ENCODE results near the gene RNF181.
"Not testable (repeated sequence)": the region's sequence is repeated elsewhere in the genome, so short reads cannot be mapped to it uniquely, and the experiment has no call there.

The RNF181 gene

GRCh38 chr2:85596486-85597143 is 1.1 kb downstream of the RNF181 start:
- no peak for DNase-seq

GRCh38 chr2:85597241-85597640 is 1.7 kb downstream of the RNF181 start:
- DNase-seq: no peak

- DNase-seq: no peak
Measured at GRCh38 chr2:85598594-85599340, 3.2 kb downstream of the RNF181 start.

- no peak for DNase-seq
Measured at GRCh38 chr2:85599468-85600234, 4.1 kb downstream of the RNF181 start.

- no peak for DNase-seq
Measured at GRCh38 chr2:85600235-85600575, 4.7 kb downstream of the RNF181 start.

GRCh38 chr2:85600951-85601770 is 5.6 kb downstream of the RNF181 start:
- no peak for DNase-seq

GRCh38 chr2:85601771-85602475 is 6.4 kb downstream of the RNF181 start:
- DNase-seq: no peak

- peak; percentile 83 to 92 for DNase-seq
Measured at GRCh38 chr2:85602476-85603234, 7.1 kb downstream of the RNF181 start, which contains the start of gene TMEM150A. TMEM150A (minus strand) TSS chr2:85602698; CDS start chr2:85601948, 750 bp downstream.

- not testable (repeated sequence) for DNase-seq
Measured at GRCh38 chr2:85604133-85604444, 8.5 kb downstream of the RNF181 start.

- no peak for DNase-seq
Measured at GRCh38 chr2:85604568-85605339, 9.2 kb downstream of the RNF181 start.

- DNase-seq: no peak
Measured at GRCh38 chr2:85605406-85606115, 10.0 kb downstream of the RNF181 start.

- no peak for DNase-seq
Measured at GRCh38 chr2:85606116-85606455, 10.5 kb downstream of the RNF181 start.

- no peak for DNase-seq
Measured at GRCh38 chr2:85607268-85608215, 12.0 kb downstream of the RNF181 start.

GRCh38 chr2:85611217-85611704 is 15.7 kb downstream of the RNF181 start:
- DNase-seq: no peak

- peak; percentile 85 to 87 for DNase-seq
Measured at GRCh38 chr2:85611705-85612587, 16.4 kb downstream of the RNF181 start, which contains the start of gene C2orf68. C2orf68 (minus strand) TSS chr2:85612066; CDS start chr2:85611984, 82 bp downstream.

- no peak for DNase-seq
Measured at GRCh38 chr2:85613717-85614515, 18.4 kb downstream of the RNF181 start.

- DNase-seq: not testable (repeated sequence)
Measured at GRCh38 chr2:85614757-85615156, 19.2 kb downstream of the RNF181 start.

Data from NCI-H1930 (cell line).